Astrocyte (in vitro differentiated cells and primary cell): ENCODE results near the gene ZNF860. TPM values are rescaled to one million over a fixed set of nuclear protein-coding genes. Genes with fewer than 3 reads are reported as not detected.

Source experiments
- DNase-seq: peaks from one replicate; pipeline ENCODE4 v3.0.0-alpha.2; 2010; ENCODE audit warnings: low read depth
- FAIRE-seq: peaks from 2 replicates; lab custom pipeline; 2011; peaks lifted over from hg19 to GRCh38; lab: Jason Lieb, UNC
- H2AFZ ChIP-seq: 2 replicates; pipeline ENCODE4 v1.6.0; 2012; ENCODE audit warnings: low read depth, low read length, inconsistent platforms
- H3K27ac ChIP-seq: 2 replicates; pipeline ENCODE4 v1.5.1; 2011; ENCODE audit warnings: low read depth, low read length, inconsistent platforms
- H3K27me3 ChIP-seq: 2 replicates; pipeline ENCODE4 v1.6.0; 2011; ENCODE audit warnings: low read length, inconsistent platforms; ENCODE audit not compliant: insufficient read depth
- H3K36me3 ChIP-seq: 2 replicates; pipeline ENCODE4 v1.5.1; 2011; ENCODE audit warnings: low read length, inconsistent platforms; ENCODE audit not compliant: insufficient read depth
- H3K4me1 ChIP-seq: 2 replicates; pipeline ENCODE4 v1.5.1; 2011; ENCODE audit warnings: low read length, inconsistent platforms; ENCODE audit not compliant: insufficient read depth
- H3K4me2 ChIP-seq: 2 replicates; pipeline ENCODE4 v1.6.0; 2012; ENCODE audit warnings: low read length, inconsistent platforms
- H3K4me3 ChIP-seq: 2 replicates; pipeline ENCODE4 v1.5.1; 2011; ENCODE audit warnings: low read depth, mild to moderate bottlenecking, low read length, inconsistent platforms; ENCODE audit not compliant: insufficient read depth
- H3K79me2 ChIP-seq: 2 replicates; pipeline ENCODE4 v1.6.0; 2012; ENCODE audit warnings: mild to moderate bottlenecking, low read length, inconsistent platforms; ENCODE audit not compliant: insufficient read depth
- H3K9ac ChIP-seq: 2 replicates; pipeline ENCODE4 v1.6.0; 2012; ENCODE audit warnings: mild to moderate bottlenecking, low read length, inconsistent platforms
- H3K9me3 ChIP-seq: 2 replicates; pipeline ENCODE4 v1.5.1; 2012; ENCODE audit warnings: low read depth, mild to moderate bottlenecking, low read length, inconsistent platforms; ENCODE audit not compliant: insufficient read depth
- H4K20me1 ChIP-seq: 2 replicates; pipeline ENCODE4 v1.6.0; 2012; ENCODE audit warnings: low read length, inconsistent platforms; ENCODE audit not compliant: insufficient read depth
- H3K27ac Mint-ChIP-seq: one replicate; pipeline ENCODE4 v1.8.0; 2021; ENCODE audit warnings: mild to moderate bottlenecking, mixed read lengths; ENCODE audit not compliant: unreplicated experiment
- H3K27me3 Mint-ChIP-seq: one replicate; pipeline ENCODE4 v1.8.0; 2021; ENCODE audit warnings: low read depth, mixed read lengths; ENCODE audit not compliant: unreplicated experiment
- H3K36me3 Mint-ChIP-seq: one replicate; pipeline ENCODE4 v1.8.0; 2021; ENCODE audit warnings: low read depth, mixed read lengths; ENCODE audit not compliant: unreplicated experiment
- H3K4me1 Mint-ChIP-seq: one replicate; pipeline ENCODE4 v1.8.0; 2021; ENCODE audit warnings: low read depth, mixed read lengths; ENCODE audit not compliant: unreplicated experiment
- H3K4me3 Mint-ChIP-seq: one replicate; pipeline ENCODE4 v1.8.0; 2021; ENCODE audit warnings: mild to moderate bottlenecking, moderate library complexity, mixed read lengths; ENCODE audit not compliant: unreplicated experiment
- H3K9me3 Mint-ChIP-seq: one replicate; pipeline ENCODE4 v1.8.0; 2021; ENCODE audit warnings: mild to moderate bottlenecking, mixed read lengths; ENCODE audit not compliant: unreplicated experiment
- CTCF ChIP-seq: IDR thresholded peaks from 2 replicates; pipeline ENCODE4 v1.5.1; 2011; ENCODE audit warnings: low read depth, mild to moderate bottlenecking, inconsistent platforms, low read length, moderate library complexity; ENCODE audit not compliant: insufficient read depth
- EZH2 ChIP-seq: IDR thresholded peaks from 2 replicates; pipeline ENCODE4 v1.6.1; 2012; ENCODE audit warnings: mild to moderate bottlenecking, low read length, inconsistent platforms; ENCODE audit not compliant: insufficient read depth
- total RNA-seq: library from RNA; stranded (reverse); gene quantifications from 2 replicates; pipeline ENCODE4 v1.2.1, GENCODE V29; 2021

The ZNF860 gene
- total RNA-seq, 1 donor from 2014 or later = 3.7 TPM

- Histone ChIP-seq H3K4me2 (no peak overlapping the region), H4K20me1 (no peaks in the 10 kb centered on the region), H3K79me2 (peaks cover 26% of the 10 kb centered on the region), H3K36me3 (no peaks in the 10 kb centered on the region), H3K9ac (no peak overlapping the region), H2AFZ (no peak overlapping the region), H3K4me3 (no peak overlapping the region), H3K9me3 (no peaks in the 10 kb centered on the region), H3K27ac (no peak overlapping the region), H3K27me3 (no peaks in the 10 kb centered on the region), H3K4me1 (peaks cover 34% of the 10 kb centered on the region)
- H3K4me1 Mint-ChIP-seq = peaks cover 50% of the 10 kb centered on the region
- no peak for DNase-seq
- no peaks in the 10 kb centered on the region for H3K27me3 Mint-ChIP-seq
- no peaks in the 10 kb centered on the region for H3K9me3 Mint-ChIP-seq
- no peak overlapping the region for H3K4me3 Mint-ChIP-seq
- no peak for TF ChIP-seq CTCF
- TF ChIP-seq EZH2 = no peak
- H3K27ac Mint-ChIP-seq = peak overlapping the region; percentile 23
- H3K36me3 Mint-ChIP-seq = no peaks in the 10 kb centered on the region
- FAIRE-seq = peak; percentile 65
Measured at GRCh38 chr3:31962801-31963205, 18.7 kb upstream of the ZNF860 start.

GRCh38 chr3:31966978-31967591 is 14.5 kb upstream of the ZNF860 start:
- Mint-ChIP-seq H3K27ac (peak overlapping the region; percentile 96), H3K4me1 (peaks cover 45% of the 10 kb centered on the region), H3K36me3 (no peaks in the 10 kb centered on the region), H3K4me3 (no peak overlapping the region), H3K27me3 (no peaks in the 10 kb centered on the region), H3K9me3 (no peaks in the 10 kb centered on the region)
- TF ChIP-seq EZH2 (no peak), CTCF (no peak)
- Histone ChIP-seq H3K4me3 (no peak overlapping the region), H3K27me3 (no peaks in the 10 kb centered on the region), H2AFZ (no peak overlapping the region), H3K4me1 (peaks cover 33% of the 10 kb centered on the region), H3K36me3 (no peaks in the 10 kb centered on the region), H3K9ac (no peak overlapping the region), H3K79me2 (peaks cover 25% of the 10 kb centered on the region), H4K20me1 (no peaks in the 10 kb centered on the region), H3K9me3 (no peaks in the 10 kb centered on the region), H3K27ac (peak overlapping the region; percentile 89), H3K4me2 (no peak overlapping the region)
- no peak for DNase-seq
- no peak for FAIRE-seq

- H2AFZ ChIP-seq = no peak overlapping the region
- peak overlapping the region; percentile 96 for H3K27ac Mint-ChIP-seq
- no peak overlapping the region for H3K4me3 Mint-ChIP-seq
- no peaks in the 10 kb centered on the region for H3K27me3 ChIP-seq
- FAIRE-seq (no peak), DNase-seq (no peak)
- H3K27me3 Mint-ChIP-seq = no peaks in the 10 kb centered on the region
- H3K4me3 ChIP-seq = no peak overlapping the region
- peaks cover 50% of the 10 kb centered on the region for H3K4me1 Mint-ChIP-seq
- H3K4me1 ChIP-seq = peaks cover 33% of the 10 kb centered on the region
- no peaks in the 10 kb centered on the region for H3K9me3 Mint-ChIP-seq
- H3K79me2 ChIP-seq = peaks cover 29% of the 10 kb centered on the region
- H4K20me1 ChIP-seq = no peaks in the 10 kb centered on the region
- H3K27ac ChIP-seq = peak overlapping the region; percentile 89
- H3K36me3 Mint-ChIP-seq = no peaks in the 10 kb centered on the region
- no peak overlapping the region for H3K9ac ChIP-seq
- H3K9me3 ChIP-seq = no peaks in the 10 kb centered on the region
- TF ChIP-seq CTCF (no peak), EZH2 (no peak)
- no peaks in the 10 kb centered on the region for H3K36me3 ChIP-seq
- H3K4me2 ChIP-seq = peak overlapping the region; percentile 14
Measured at GRCh38 chr3:31967592-31967991, 14.0 kb upstream of the ZNF860 start.
